ENCODE measurements around the gene CAMK2N1. TPM values are rescaled to one million over a fixed set of nuclear protein-coding genes. Genes with fewer than 3 reads are reported as not detected.

CAMK2N1 gene
- total and polyA plus RNA-seq, 4 donors: 36.4 to 385 (median 197) TPM

GRCh38 chr1:20491866-20492265, 5.9 kb upstream of the CAMK2N1 start:
- Histone ChIP-seq H3K4me1 (ENCODE audit: control insufficient read depth, insufficient read depth, low read length) (peaks cover 20% of the 10 kb centered on the region), H3K27ac (ENCODE audit: low read depth, low read length) (no peak overlapping the region), H3K36me3 (ENCODE audit: control insufficient read depth, insufficient read depth, low read length) (peaks cover under 1% of the 10 kb centered on the region), H3K4me3 (ENCODE audit: low read depth, low read length) (no peak overlapping the region), H3K27me3 (ENCODE audit: control insufficient read depth, insufficient read depth, low read length) (peaks cover 4% of the 10 kb centered on the region), H3K9me3 (ENCODE audit: control insufficient read depth, insufficient read depth, low read length) (no peaks in the 10 kb centered on the region)
- DNase-seq (ENCODE audit: low read depth in 4 of 6, low spot score in 6 of 6): no peak
- WGBS (ENCODE audit: insufficient coverage): 69% methylated on average over 7 of the region's 7 CpGs

DNA sequence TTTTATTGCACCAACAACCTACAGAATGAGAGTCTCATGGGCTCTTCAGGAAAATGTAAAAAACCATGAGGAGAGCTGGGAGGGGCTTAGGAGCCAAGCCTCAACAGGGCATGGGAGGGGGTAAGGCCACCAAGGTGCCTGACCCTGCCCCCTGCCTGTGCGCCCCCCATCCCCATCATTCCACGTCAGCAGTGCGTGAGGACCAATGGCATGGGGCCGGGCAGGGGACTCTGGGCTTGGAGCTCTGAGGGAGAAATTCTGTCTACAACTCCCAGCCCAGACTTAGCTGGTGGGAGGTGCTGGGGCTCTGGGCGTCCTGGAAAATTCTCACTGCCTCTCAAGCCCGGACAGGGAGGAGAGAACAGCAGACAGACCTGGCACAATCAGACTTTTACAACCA, 5.2 kb upstream of the CAMK2N1 start:
- WGBS (ENCODE audit: insufficient coverage): 60% methylated on average over 2 of the region's 6 CpGs
- no peaks in the 10 kb centered on the region for H3K9me3 ChIP-seq (ENCODE audit: control insufficient read depth, insufficient read depth, low read length)
- H3K4me1 ChIP-seq (ENCODE audit: control insufficient read depth, insufficient read depth, low read length): peaks cover 26% of the 10 kb centered on the region
- no peak for DNase-seq (ENCODE audit: low read depth in 4 of 6, low spot score in 6 of 6)
- H3K27ac ChIP-seq (ENCODE audit: low read depth, low read length): no peak overlapping the region
- no peak overlapping the region for H3K4me3 ChIP-seq (ENCODE audit: low read depth, low read length)
- H3K36me3 ChIP-seq (ENCODE audit: control insufficient read depth, insufficient read depth, low read length): no peaks in the 10 kb centered on the region
- H3K27me3 ChIP-seq (ENCODE audit: control insufficient read depth, insufficient read depth, low read length): peaks cover 4% of the 10 kb centered on the region

- H3K36me3 ChIP-seq (ENCODE audit: control insufficient read depth, insufficient read depth, low read length): no peaks in the 10 kb centered on the region
- peaks cover 28% of the 10 kb centered on the region for H3K4me1 ChIP-seq (ENCODE audit: control insufficient read depth, insufficient read depth, low read length)
- peak in 2 of 6 donors; percentile 51 to 89 for DNase-seq (ENCODE audit: low read depth in 4 of 6, low spot score in 6 of 6)
- WGBS (ENCODE audit: insufficient coverage): 3% methylated on average over 3 of the region's 4 CpGs
- H3K4me3 ChIP-seq (ENCODE audit: low read depth, low read length): no peak overlapping the region
- H3K27me3 ChIP-seq (ENCODE audit: control insufficient read depth, insufficient read depth, low read length): peaks cover 10% of the 10 kb centered on the region
- H3K27ac ChIP-seq (ENCODE audit: low read depth, low read length): no peak overlapping the region
- H3K9me3 ChIP-seq (ENCODE audit: control insufficient read depth, insufficient read depth, low read length): no peaks in the 10 kb centered on the region
Measured at GRCh38 chr1:20487236-20487590, 1.2 kb upstream of the CAMK2N1 start.

DNA sequence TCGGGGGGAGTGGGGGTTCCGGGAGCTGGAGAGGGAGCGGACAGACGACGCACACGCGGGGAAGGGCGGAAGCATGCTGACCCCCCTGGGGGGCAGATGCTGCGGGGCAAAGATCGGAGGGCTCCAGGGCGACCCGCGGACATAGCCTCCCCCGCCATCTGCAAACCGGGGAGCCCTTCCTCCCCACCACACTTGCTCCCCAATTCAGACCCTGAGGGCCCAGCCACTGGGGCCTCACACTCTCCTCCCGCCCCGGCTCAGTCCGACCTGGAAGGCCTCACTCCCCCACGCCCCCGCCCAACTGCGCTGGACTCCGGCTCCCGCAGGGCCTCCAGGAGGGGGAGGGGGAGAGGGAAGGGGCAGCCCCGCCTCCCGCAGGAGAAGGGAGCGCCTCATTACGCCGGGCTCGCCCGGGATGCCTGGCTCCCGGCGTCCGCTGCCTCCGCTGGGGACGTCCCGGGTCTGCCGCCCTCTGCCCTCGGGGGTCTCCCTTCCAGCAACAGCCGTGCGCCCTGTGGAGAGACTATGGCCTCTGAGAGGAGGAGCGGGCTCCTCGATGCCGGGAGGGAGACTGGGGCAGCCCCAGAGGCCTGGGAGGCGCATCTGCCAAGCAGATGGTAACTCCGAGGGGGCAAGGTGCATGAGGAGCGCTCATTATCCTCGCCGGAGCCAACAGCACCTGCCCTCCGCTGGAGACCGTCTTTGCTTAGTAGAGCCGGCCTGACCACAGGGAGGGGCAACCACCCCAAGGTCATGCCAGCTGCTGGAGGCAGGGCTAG, 636 bp upstream of the CAMK2N1 start:
- Histone ChIP-seq H3K4me1 (ENCODE audit: control insufficient read depth, insufficient read depth, low read length) (peaks cover 33% of the 10 kb centered on the region), H3K27ac (ENCODE audit: low read depth, low read length) (peak overlapping the region; percentile 82), H3K4me3 (ENCODE audit: low read depth, low read length) (peak overlapping the region; percentile 52), H3K9me3 (ENCODE audit: control insufficient read depth, insufficient read depth, low read length) (no peaks in the 10 kb centered on the region), H3K36me3 (ENCODE audit: control insufficient read depth, insufficient read depth, low read length) (peaks cover 1% of the 10 kb centered on the region), H3K27me3 (ENCODE audit: control insufficient read depth, insufficient read depth, low read length) (peaks cover 10% of the 10 kb centered on the region)
- DNase-seq (ENCODE audit: low read depth in 4 of 6, low spot score in 6 of 6): peak in 2 of 6 donors; percentile 88 to 89
- under 1% methylated on average over 43 of the region's 51 CpGs for WGBS (ENCODE audit: insufficient coverage)

GRCh38 chr1:20484519-20485462, 1.2 kb downstream of the CAMK2N1 start:
- Histone ChIP-seq H3K27me3 (ENCODE audit: control insufficient read depth, insufficient read depth, low read length) (peaks cover 7% of the 10 kb centered on the region), H3K36me3 (ENCODE audit: control insufficient read depth, insufficient read depth, low read length) (peaks cover 5% of the 10 kb centered on the region), H3K4me1 (ENCODE audit: control insufficient read depth, insufficient read depth, low read length) (peaks cover 52% of the 10 kb centered on the region), H3K4me3 (ENCODE audit: low read depth, low read length) (peak overlapping the region; percentile 79), H3K27ac (ENCODE audit: low read depth, low read length) (peak overlapping the region; percentile 70), H3K9me3 (ENCODE audit: control insufficient read depth, insufficient read depth, low read length) (no peaks in the 10 kb centered on the region)
- under 1% methylated on average over 89 of the region's 89 CpGs for WGBS (ENCODE audit: insufficient coverage)
- peak in 2 of 6 donors; percentile 79 to 84 for DNase-seq (ENCODE audit: low read depth in 4 of 6, low spot score in 6 of 6)

DNA sequence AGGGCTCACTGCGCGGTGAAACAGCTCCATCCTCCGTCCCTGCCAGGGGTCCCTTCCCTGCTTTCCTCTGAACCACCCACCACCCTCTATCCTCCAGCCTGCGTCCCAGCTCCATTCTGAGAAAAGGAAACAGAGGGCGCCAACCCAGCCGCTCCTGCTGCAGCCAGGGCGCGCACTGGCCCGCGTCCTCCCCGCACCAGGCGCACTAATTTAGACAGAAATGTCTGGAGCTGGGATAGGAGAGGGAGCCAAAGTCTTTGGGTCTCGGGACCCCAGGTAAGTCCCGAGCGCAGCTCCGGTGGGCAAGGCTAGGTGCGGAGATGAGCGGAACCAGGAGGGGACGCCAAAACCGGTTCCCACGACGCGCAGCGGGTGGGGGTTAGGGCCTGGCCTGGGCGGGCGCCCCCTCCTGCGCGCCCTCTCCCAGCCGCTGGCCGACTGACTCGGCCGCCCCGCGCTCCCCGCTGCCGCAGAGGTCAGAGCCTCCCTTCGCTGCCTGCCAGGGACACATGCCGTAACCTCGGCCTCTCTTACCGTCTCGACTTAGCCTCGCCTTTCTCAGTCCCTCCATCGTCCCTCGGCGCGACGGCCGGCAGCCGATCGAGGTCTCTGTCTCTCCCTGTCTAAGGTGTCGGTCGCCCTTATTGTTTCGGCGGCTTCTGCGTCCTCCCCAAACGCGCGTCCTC, 2.0 kb downstream of the CAMK2N1 start:
- Histone ChIP-seq H3K4me3 (ENCODE audit: low read depth, low read length) (peak overlapping the region; percentile 79), H3K27ac (ENCODE audit: low read depth, low read length) (peak overlapping the region; percentile 70), H3K27me3 (ENCODE audit: control insufficient read depth, insufficient read depth, low read length) (peaks cover 7% of the 10 kb centered on the region), H3K9me3 (ENCODE audit: control insufficient read depth, insufficient read depth, low read length) (no peaks in the 10 kb centered on the region), H3K36me3 (ENCODE audit: control insufficient read depth, insufficient read depth, low read length) (peaks cover 5% of the 10 kb centered on the region), H3K4me1 (ENCODE audit: control insufficient read depth, insufficient read depth, low read length) (peaks cover 54% of the 10 kb centered on the region)
- DNase-seq (ENCODE audit: low read depth in 4 of 6, low spot score in 6 of 6): peak in 2 of 6 donors; percentile 80 to 91
- under 1% methylated on average over 55 of the region's 58 CpGs for WGBS (ENCODE audit: insufficient coverage)

- peaks cover 55% of the 10 kb centered on the region for H3K4me1 ChIP-seq (ENCODE audit: control insufficient read depth, insufficient read depth, low read length)
- no peaks in the 10 kb centered on the region for H3K9me3 ChIP-seq (ENCODE audit: control insufficient read depth, insufficient read depth, low read length)
- H3K27me3 ChIP-seq (ENCODE audit: control insufficient read depth, insufficient read depth, low read length): peaks cover 7% of the 10 kb centered on the region
- H3K36me3 ChIP-seq (ENCODE audit: control insufficient read depth, insufficient read depth, low read length): peaks cover 5% of the 10 kb centered on the region
- whole genome bisulfite sequencing (ENCODE audit: insufficient coverage): no CpG with 5 or more reads among the region's 16 CpGs
- peak overlapping the region; percentile 70 for H3K27ac ChIP-seq (ENCODE audit: low read depth, low read length)
- peak overlapping the region; percentile 79 for H3K4me3 ChIP-seq (ENCODE audit: low read depth, low read length)
- peak in 1 of 6 donors; percentile 25 for DNase-seq (ENCODE audit: low read depth in 4 of 6, low spot score in 6 of 6)
Measured at GRCh38 chr1:20483098-20483832, 2.7 kb downstream of the CAMK2N1 start.

DNA sequence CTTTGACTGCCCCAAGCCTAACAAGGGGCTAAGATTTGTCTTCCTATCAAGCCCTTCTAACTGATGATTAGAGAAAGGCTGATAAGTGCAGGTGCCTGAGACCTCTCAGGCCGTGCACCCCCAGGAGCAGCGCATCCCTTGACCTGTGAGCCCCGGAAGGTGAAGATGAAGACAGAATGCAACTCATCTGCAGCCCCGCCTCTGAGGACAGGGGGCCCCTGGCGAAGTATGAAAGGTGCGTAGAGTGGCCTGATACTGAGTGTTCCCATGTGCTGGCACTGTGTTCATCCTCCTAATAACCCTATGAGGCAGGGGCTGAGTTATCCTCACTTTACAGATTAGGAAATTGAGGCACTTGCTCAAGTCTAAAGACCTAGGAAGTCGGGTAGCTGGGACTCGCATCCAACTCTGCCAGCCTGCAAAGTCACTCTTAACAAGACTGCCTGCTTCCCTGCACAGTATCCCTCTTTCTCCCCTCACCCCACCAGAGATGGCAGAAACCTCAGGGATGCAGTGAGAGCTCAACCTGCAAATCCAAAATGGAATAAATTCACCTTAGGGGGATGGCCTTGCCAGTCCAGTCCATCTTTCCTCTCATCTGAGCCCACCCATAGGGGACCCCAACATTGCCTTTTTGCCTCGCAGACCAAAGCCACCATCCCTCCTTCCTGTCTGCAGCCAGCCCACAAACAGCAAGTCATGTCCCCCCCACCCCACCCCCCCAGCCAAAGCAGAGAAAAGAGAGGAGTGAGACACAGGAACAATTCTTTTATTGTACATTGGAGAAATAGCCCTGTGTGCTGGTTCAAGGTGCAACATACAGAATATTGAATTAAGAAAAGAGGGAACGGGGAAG, 4.1 kb downstream of the CAMK2N1 start:
- H3K4me1 ChIP-seq (ENCODE audit: control insufficient read depth, insufficient read depth, low read length): peaks cover 62% of the 10 kb centered on the region
- no peak overlapping the region for H3K4me3 ChIP-seq (ENCODE audit: low read depth, low read length)
- H3K27ac ChIP-seq (ENCODE audit: low read depth, low read length): no peak overlapping the region

More for the DNA sequence above, 4.1 kb downstream of the CAMK2N1 start:
- WGBS (ENCODE audit: insufficient coverage): 53% methylated on average over 10 of the region's 10 CpGs
- Histone ChIP-seq H3K36me3 (ENCODE audit: control insufficient read depth, insufficient read depth, low read length) (peaks cover 5% of the 10 kb centered on the region), H3K9me3 (ENCODE audit: control insufficient read depth, insufficient read depth, low read length) (no peaks in the 10 kb centered on the region), H3K27me3 (ENCODE audit: control insufficient read depth, insufficient read depth, low read length) (peaks cover 7% of the 10 kb centered on the region)
- peak in 1 of 6 donors; percentile 27 for DNase-seq (ENCODE audit: low read depth in 4 of 6, low spot score in 6 of 6)

Measured in spinal cord (tissue), 10 donors.